HepG2 (cell line): ENCODE measurements around the gene SAMD14. TPM values are rescaled to one million over a fixed set of nuclear protein-coding genes. Genes with fewer than 3 reads are reported as not detected.

Experiments
- ATF7-NPFF ChIP-seq: sonication (generic); formaldehyde crosslinking; IDR thresholded peaks from 2 replicates; pipeline ENCODE4 v1.8.1; 2023; ENCODE audit warnings: mild to moderate bottlenecking, low read depth, missing genetic modification reagents, moderate library complexity
- CBX5 ChIP-seq: sonication (generic); formaldehyde crosslinking; IDR thresholded peaks from 2 replicates; pipeline ENCODE4 v1.4.0; 2020; ENCODE audit warnings: missing genetic modification reagents, borderline replicate concordance
- GABPB1 ChIP-seq: IDR thresholded peaks from 2 replicates; pipeline ENCODE4 v1.6.1; 2016; ENCODE audit warnings: mild to moderate bottlenecking, missing genetic modification reagents, moderate library complexity, missing compliant biosample characterization
- GATAD1 ChIP-seq: IDR thresholded peaks from 2 replicates; pipeline ENCODE4 v1.6.1; 2016; ENCODE audit warnings: missing genetic modification reagents, missing compliant biosample characterization
- HINFP ChIP-seq: sonication (generic); formaldehyde crosslinking; IDR thresholded peaks from 2 replicates; pipeline ENCODE4 v1.4.0; 2020; ENCODE audit warnings: low read depth, mild to moderate bottlenecking, missing genetic modification reagents
- NRL ChIP-seq: sonication (generic); formaldehyde crosslinking; IDR thresholded peaks from 2 replicates; pipeline ENCODE4 v1.5.0; 2020; ENCODE audit warnings: missing genetic modification reagents, mild to moderate bottlenecking, moderate library complexity, borderline replicate concordance
- RFX3 ChIP-seq: IDR thresholded peaks from 2 replicates; pipeline ENCODE4 v1.6.1; 2016; ENCODE audit warnings: missing biosample characterization, missing genetic modification reagents
- SOX13 ChIP-seq, 3 experiments: fragments of 450-650 bp in 1 of 3; sonication (generic) in 1 of 3; formaldehyde crosslinking in 1 of 3; IDR thresholded peaks in 2 of 3; conservative IDR thresholded peaks in 1 of 3; 2 replicates each; pipeline versions ENCODE4 v1.5.0 to v1.6.1; 2016 to 2020; ENCODE audit warnings: antibody characterized with exemption in 1 of 3, mild to moderate bottlenecking in 1 of 3, missing compliant biosample characterization in 1 of 3, missing genetic modification reagents in 1 of 3, moderate library complexity in 1 of 3
- TEAD2 ChIP-seq: sonication (generic); formaldehyde crosslinking; IDR thresholded peaks from 2 replicates; pipeline ENCODE4 v1.9.0; 2021; ENCODE audit warnings: missing genetic modification reagents
- TFAP4 ChIP-seq: sonication (generic); IDR thresholded peaks from 2 replicates; pipeline ENCODE4 v1.6.1; 2016; ENCODE audit warnings: low read depth, borderline replicate concordance
- TSC22D2 ChIP-seq: sonication (generic); formaldehyde crosslinking; IDR thresholded peaks from 2 replicates; pipeline ENCODE4 v1.5.1; 2020; ENCODE audit warnings: missing genetic modification reagents, mild to moderate bottlenecking, borderline replicate concordance
- ZBTB44 ChIP-seq: sonication (generic); formaldehyde crosslinking; IDR thresholded peaks from 2 replicates; pipeline ENCODE4 v1.4.0; 2020; ENCODE audit warnings: missing genetic modification reagents
- ZNF276 ChIP-seq: sonication (generic); formaldehyde crosslinking; IDR thresholded peaks from 2 replicates; pipeline ENCODE4 v1.4.0; 2020; ENCODE audit warnings: mild to moderate bottlenecking, low read depth, missing genetic modification reagents
- ZNF451 ChIP-seq: sonication (generic); formaldehyde crosslinking; IDR thresholded peaks from 2 replicates; pipeline ENCODE4 v1.5.0; 2020; ENCODE audit warnings: mild to moderate bottlenecking, missing genetic modification reagents
- ZNF530 ChIP-seq: sonication (generic); formaldehyde crosslinking; IDR thresholded peaks from 2 replicates; pipeline ENCODE4 v1.5.0; 2020; ENCODE audit warnings: low read depth, mild to moderate bottlenecking, missing genetic modification reagents
- ZNF567 ChIP-seq: sonication (generic); formaldehyde crosslinking; IDR thresholded peaks from 2 replicates; pipeline ENCODE4 v1.8.1; 2023; ENCODE audit warnings: mild to moderate bottlenecking, missing genetic modification reagents, borderline replicate concordance
- ZNF570 ChIP-seq: sonication (generic); formaldehyde crosslinking; IDR thresholded peaks from 2 replicates; pipeline ENCODE4 v1.4.0; 2020; ENCODE audit warnings: mild to moderate bottlenecking, missing genetic modification reagents, borderline replicate concordance
- ZNF616 ChIP-seq: sonication (generic); formaldehyde crosslinking; IDR thresholded peaks from 2 replicates; pipeline ENCODE4 v1.5.0; 2020; ENCODE audit warnings: low read depth, mild to moderate bottlenecking, missing genetic modification reagents
- ZNF747 ChIP-seq: sonication (generic); formaldehyde crosslinking; IDR thresholded peaks from 2 replicates; pipeline ENCODE4 v1.8.1; 2023; ENCODE audit warnings: missing genetic modification reagents, mild to moderate bottlenecking, borderline replicate concordance
- ZNF784 ChIP-seq: sonication (generic); formaldehyde crosslinking; IDR thresholded peaks from 2 replicates; pipeline ENCODE4 v1.5.1; 2020; ENCODE audit warnings: missing genetic modification reagents, mild to moderate bottlenecking, borderline replicate concordance
- polyA plus RNA-seq, 8 experiments: library from polyadenylated mRNA; depleted of rRNA in 3 of 8; stranded (reverse) in 7 of 8; unstranded in 1 of 8; fragments of >200 nt; fragmentation: Illumina TruSeq in 4 of 8; extraction: Trizol in 4 of 8; gene quantifications; 2 replicates each; pipeline versions ENCODE4 v1.2.1 to v1.2.3, GENCODE V29; 2011 to 2016; ENCODE audit warnings: low read depth in 4 of 8, missing spikeins in 1 of 8, mixed read lengths in 1 of 8; ENCODE audit not compliant: insufficient read depth in 1 of 8
- total RNA-seq, 5 experiments: library from RNA; depleted of rRNA; stranded (reverse); fragments of >200 nt; fragmentation: Illumina TruSeq; extraction: Trizol; gene quantifications; 2 replicates each; pipeline ENCODE4 v1.2.3, GENCODE V29; 2016; ENCODE audit warnings: low read depth in 1 of 5

The SAMD14 gene
- total and polyA plus RNA-seq, 2 of the 13 experiments (the other 11 are each of a cell fraction or from before 2014, with no cell fraction given), result 0.07 to 0.22 TPM

GRCh38 chr17:50094753-50095619 is 35.0 kb downstream of the SAMD14 start, which contains the start of gene PDK2 (continued):
- TF ChIP-seq TEAD2, result no peak
- 0 out of 2 replicates have a peak, but pooled peaks have one; percentile 7 for TF ChIP-seq RFX3 (CRISPR knock-in tag)
- TF ChIP-seq CBX5 (CRISPR knock-in tag), result 0 out of 2 replicates have a peak, but pooled peaks have one; percentile 48
- TF ChIP-seq TFAP4, result no peak; the same call in 1 of the 2 replicates
- TF ChIP-seq ZNF784 (CRISPR knock-in tag), result peak; percentile 46; the same call in 1 of the 2 replicates
- no peak for TF ChIP-seq ZNF567 (CRISPR knock-in tag)
- TF ChIP-seq NRL (CRISPR knock-in tag), result peak; percentile 92
- peak; percentile 49; the same call in 1 of the 2 replicates for TF ChIP-seq ZNF616
- no peak for TF ChIP-seq SOX13 (IDR thresholded peaks at IDR 0.05)
- peak in 1 of 2 experiments; percentile 54; a peak in 2 of 4 replicates for TF ChIP-seq SOX13 (CRISPR knock-in tag; conservative IDR thresholded peaks at IDR 0.05 in 1 of 2, IDR thresholded peaks at IDR 0.05 in 1 of 2)
- peak; percentile 81; the same call in 1 of the 2 replicates for TF ChIP-seq TSC22D2
- peak; percentile 81 for TF ChIP-seq GATAD1 (CRISPR knock-in tag)
- peak; percentile 65; the same call in 1 of the 2 replicates for TF ChIP-seq ATF7-NPFF
- TF ChIP-seq ZNF276 (CRISPR knock-in tag), result peak; percentile 70
- TF ChIP-seq GABPB1 (CRISPR knock-in tag), result peak; percentile 87
- no peak for TF ChIP-seq ZNF530 (CRISPR knock-in tag)
- TF ChIP-seq ZNF747 (CRISPR knock-in tag), result peak; percentile 75; the same call in 1 of the 2 replicates
- peak; percentile 46; the same call in 1 of the 2 replicates for TF ChIP-seq ZBTB44
- no peak for TF ChIP-seq ZNF570
- peak; percentile 52 for TF ChIP-seq HINFP (CRISPR knock-in tag)
- TF ChIP-seq ZNF451 (CRISPR knock-in tag), result peak; percentile 77
